ENCODE results near the gene GRWD1. TPM values are rescaled to one million over a fixed set of nuclear protein-coding genes. Genes with fewer than 3 reads are reported as not detected.
"Not testable (repeated sequence)": the region's sequence is repeated elsewhere in the genome, so short reads cannot be mapped to it uniquely, and the experiment has no call there.

GRWD1 gene
- total RNA-seq, 4 donors from 2014 or later, result 15.1 to 33.1 (median 29.7) TPM

DNA sequence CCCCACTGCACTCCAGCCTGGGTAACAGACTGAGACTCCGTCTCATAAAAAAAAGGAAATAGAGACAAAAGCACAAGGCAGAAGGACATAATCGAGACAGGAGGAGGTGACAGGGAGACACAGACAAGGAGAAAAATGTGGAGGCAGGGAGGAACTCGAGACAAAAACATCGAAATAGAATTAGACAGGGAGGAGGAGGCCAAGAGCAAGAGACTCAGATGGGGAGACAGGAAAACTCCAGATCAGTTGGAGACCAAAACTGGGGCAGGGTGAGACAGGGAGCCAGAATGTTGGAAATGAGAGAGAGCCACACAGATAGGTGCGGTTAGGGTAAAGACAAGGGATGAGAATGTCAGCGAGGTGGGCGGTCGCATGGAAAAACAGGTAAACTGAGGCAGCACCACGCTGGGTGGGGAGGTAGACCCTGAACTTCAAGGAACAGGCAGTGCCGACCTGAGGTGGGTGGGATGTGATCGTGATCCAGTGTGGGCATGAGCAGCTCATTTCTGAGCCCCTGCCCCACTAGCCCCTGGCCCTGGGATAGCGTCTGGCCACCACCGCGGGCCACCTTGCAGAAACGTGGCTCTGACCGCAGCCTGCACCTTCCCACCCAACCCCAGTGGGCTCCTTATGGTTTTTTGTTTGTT is 38.6 kb downstream of the GRWD1 start:
- H3K27ac ChIP-seq, result no peak overlapping the region
- H3K27me3 ChIP-seq, result no peaks in the 10 kb centered on the region
- DNase-seq (ENCODE audit: low spot score in 2 of 2), result no peak
- 75 to 78% methylated on average over 16 of the region's 16 CpGs for WGBS, 2 donors
- TF ChIP-seq EP300 (IDR thresholded peaks at IDR 0.05) (no peak), POLR2A (IDR thresholded peaks at IDR 0.05) (no peak)
- TF ChIP-seq, protein P1, sequence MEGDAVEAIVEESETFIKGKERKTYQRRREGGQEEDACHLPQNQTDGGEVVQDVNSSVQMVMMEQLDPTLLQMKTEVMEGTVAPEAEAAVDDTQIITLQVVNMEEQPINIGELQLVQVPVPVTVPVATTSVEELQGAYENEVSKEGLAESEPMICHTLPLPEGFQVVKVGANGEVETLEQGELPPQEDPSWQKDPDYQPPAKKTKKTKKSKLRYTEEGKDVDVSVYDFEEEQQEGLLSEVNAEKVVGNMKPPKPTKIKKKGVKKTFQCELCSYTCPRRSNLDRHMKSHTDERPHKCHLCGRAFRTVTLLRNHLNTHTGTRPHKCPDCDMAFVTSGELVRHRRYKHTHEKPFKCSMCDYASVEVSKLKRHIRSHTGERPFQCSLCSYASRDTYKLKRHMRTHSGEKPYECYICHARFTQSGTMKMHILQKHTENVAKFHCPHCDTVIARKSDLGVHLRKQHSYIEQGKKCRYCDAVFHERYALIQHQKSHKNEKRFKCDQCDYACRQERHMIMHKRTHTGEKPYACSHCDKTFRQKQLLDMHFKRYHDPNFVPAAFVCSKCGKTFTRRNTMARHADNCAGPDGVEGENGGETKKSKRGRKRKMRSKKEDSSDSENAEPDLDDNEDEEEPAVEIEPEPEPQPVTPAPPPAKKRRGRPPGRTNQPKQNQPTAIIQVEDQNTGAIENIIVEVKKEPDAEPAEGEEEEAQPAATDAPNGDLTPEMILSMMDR (IDR thresholded peaks at IDR 0.05), result no peak
- peaks cover 0 to 1% (median 0%) of the 10 kb centered on the region in 3 donors for H3K36me3 ChIP-seq
- peaks cover 0 to 31% (median 4%) of the 10 kb centered on the region in 4 donors for H3K4me1 ChIP-seq
- H3K4me3 ChIP-seq, result no peak overlapping the region
- no peaks in the 10 kb centered on the region for H3K9me3 ChIP-seq

DNA sequence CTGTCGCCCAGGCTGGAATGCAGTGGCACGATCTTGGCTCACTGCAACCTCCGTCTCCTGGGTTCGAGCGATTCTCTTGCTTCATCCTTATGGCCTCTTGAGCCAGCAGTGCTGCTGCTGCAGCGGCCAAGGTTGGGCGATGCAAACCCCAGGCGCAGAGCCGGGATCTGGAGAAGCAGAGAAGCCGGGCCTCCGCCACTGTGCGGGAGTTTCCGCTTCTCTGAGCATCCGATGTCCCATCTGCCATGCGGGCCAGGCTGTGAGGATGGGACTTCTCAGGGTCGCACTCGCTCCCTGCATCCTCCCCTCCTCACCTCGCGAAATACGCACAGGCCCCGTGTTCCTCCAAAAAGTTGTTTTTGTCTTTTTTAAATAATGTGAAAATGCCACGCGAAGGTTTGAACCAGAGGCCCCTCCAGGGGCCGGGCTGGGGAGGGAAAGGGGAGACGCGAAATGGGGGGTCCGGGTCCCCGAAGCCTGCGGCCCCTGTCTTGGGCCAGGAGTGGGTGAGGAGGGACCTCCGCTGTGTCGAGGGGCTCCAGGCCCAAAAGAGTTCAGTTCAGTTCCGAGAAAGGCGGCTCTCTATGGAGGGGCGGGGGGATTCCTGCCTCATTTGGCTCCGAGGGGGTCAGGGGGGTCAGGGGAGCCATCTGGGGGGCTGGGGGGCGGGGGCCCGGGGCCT is 39.3 kb downstream of the GRWD1 start:
- Histone ChIP-seq H3K4me1 (peaks cover 0 to 35% (median 7%) of the 10 kb centered on the region in 4 donors), H3K27ac (no peak overlapping the region), H3K27me3 (peaks cover 0 to 2% of the 10 kb centered on the region in 2 donors), H3K36me3 (no peaks in the 10 kb centered on the region), H3K4me3 (no peak overlapping the region), H3K9me3 (no peaks in the 10 kb centered on the region)
- TF ChIP-seq, protein P1 (IDR thresholded peaks at IDR 0.05), result no peak
- TF ChIP-seq EP300 (IDR thresholded peaks at IDR 0.05) (no peak), POLR2A (IDR thresholded peaks at IDR 0.05) (no peak)
- 66 to 69% methylated on average over 31 to 36 of the region's 37 CpGs for WGBS, 2 donors
- no peak for DNase-seq (ENCODE audit: low spot score in 2 of 2)

DNA sequence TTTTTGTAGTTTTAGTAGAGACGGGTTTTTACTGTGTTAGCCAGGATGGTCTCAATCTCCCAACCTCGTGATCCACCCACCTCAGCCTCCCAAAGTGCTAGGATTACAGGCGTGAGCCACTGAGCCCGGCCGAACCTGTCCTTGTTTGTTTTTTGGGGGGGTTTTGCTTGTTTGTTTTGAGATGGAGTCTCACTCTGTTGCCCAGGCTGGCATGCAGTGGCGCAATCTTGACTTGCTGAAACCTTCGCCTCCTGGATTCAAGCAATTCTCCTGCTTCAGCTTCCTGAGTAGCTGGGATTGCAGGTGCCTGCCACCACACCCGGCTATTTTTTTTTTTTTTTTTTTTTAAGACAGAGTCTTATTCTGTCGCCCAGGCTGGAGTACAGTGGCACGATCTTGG is 40.9 kb downstream of the GRWD1 start:
- not testable (repeated sequence) for H3K4me3 ChIP-seq; H3K9me3 ChIP-seq; DNase-seq (ENCODE audit: low spot score in 2 of 2); H3K27ac ChIP-seq; H3K36me3 ChIP-seq
- Histone ChIP-seq H3K4me1 (peaks cover 0 to 33% (median 13%) of the 10 kb centered on the region in 4 donors), H3K27me3 (peaks cover 0 to 19% of the 10 kb centered on the region in 2 donors)
- WGBS, 2 donors, result 85 to 87% methylated on average over 10 of the region's 10 CpGs

DNA sequence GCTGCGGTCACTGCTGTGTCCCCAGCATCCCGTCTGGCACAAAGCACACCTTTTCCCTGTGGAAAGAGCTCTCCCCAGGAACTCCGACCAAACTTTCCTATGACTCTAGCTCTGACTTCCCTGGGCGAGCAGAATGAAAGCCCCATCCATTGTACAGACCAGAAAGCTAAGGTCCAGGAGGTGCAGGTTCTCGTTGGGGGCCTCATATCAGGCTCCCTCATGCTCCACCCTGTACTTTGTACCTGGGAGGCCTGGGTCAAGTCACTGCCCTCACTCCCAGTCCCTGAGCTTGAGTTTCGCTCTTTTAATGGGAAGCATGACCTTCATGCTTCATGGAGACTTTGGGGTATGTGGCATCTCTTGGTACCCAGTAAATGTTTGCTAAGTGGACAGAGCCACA is 41.8 kb downstream of the GRWD1 start:
- no peak for DNase-seq (ENCODE audit: low spot score in 2 of 2)
- Histone ChIP-seq H3K36me3 (no peaks in the 10 kb centered on the region), H3K4me1 (peaks cover 0 to 35% (median 13%) of the 10 kb centered on the region in 4 donors), H3K4me3 (no peak overlapping the region), H3K27ac (no peak overlapping the region), H3K27me3 (peaks cover 0 to 27% of the 10 kb centered on the region in 2 donors), H3K9me3 (no peaks in the 10 kb centered on the region)
- TF ChIP-seq EP300 (IDR thresholded peaks at IDR 0.05) (no peak), POLR2A (IDR thresholded peaks at IDR 0.05) (no peak)
- TF ChIP-seq, protein P1 (IDR thresholded peaks at IDR 0.05), result no peak
- 74 to 83% methylated on average over 6 of the region's 6 CpGs for WGBS, 2 donors

DNA sequence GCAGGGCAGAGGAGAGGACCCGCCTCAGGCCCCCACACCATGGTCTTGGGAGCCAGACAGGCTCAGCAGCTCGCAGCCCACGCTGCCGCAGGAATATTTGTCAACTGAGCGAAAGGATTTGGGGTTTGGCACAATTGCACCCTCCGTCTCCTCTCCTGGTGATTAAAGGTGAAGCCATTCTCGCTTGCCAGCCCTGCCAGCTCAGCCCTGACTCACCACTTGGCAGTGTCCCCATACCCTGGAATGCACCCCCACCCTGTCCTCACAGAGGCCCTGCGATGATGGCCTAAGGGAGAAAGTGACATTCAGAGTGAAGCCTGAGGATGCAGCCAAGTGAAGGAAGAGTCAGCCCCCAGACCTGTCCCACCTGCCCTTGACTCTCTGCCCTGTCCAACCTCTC is 42.2 kb downstream of the GRWD1 start:
- TF ChIP-seq POLR2A (IDR thresholded peaks at IDR 0.05), result no peak
- no peak for TF ChIP-seq EP300 (IDR thresholded peaks at IDR 0.05)
- TF ChIP-seq, protein P1 (IDR thresholded peaks at IDR 0.05), result no peak
- Histone ChIP-seq H3K4me1 (peaks cover 0 to 36% (median 13%) of the 10 kb centered on the region in 4 donors), H3K27ac (no peak overlapping the region), H3K36me3 (no peaks in the 10 kb centered on the region), H3K4me3 (no peak overlapping the region), H3K27me3 (peaks cover 0 to 31% of the 10 kb centered on the region in 2 donors), H3K9me3 (no peaks in the 10 kb centered on the region)
- WGBS, 2 donors, result 34 to 47% methylated on average over 8 of the region's 8 CpGs
- no peak for DNase-seq (ENCODE audit: low spot score in 2 of 2)

DNA sequence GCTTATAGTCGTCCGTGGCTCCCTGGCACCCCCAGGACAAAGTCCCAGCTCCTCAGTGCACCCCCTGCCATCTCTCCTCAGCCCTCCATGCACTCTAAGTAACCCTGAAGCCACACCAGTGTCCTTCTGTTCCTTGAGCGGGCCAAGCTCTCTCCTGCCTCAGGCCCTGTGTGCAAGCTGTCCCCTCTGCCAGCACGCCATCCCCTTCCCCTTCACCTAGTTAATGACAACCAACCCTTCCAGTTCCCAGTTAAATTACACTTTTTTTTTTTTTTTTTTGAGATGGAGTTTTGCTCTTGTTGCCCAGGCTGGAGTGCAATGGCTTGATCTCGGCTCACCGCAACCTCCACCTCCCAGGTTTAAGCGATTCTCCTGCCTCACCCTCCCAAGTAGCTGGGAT is 42.7 kb downstream of the GRWD1 start:
- Histone ChIP-seq H3K27me3 (peaks cover 0 to 32% of the 10 kb centered on the region in 2 donors), H3K4me1 (peaks cover 0 to 36% (median 13%) of the 10 kb centered on the region in 4 donors)
- DNase-seq (ENCODE audit: low spot score in 2 of 2); H3K27ac ChIP-seq; H3K9me3 ChIP-seq; H3K36me3 ChIP-seq; H3K4me3 ChIP-seq: not testable (repeated sequence)
- 83 to 87% methylated on average over 7 of the region's 7 CpGs for WGBS, 2 donors
